T follicular helper cell (primary cell): ENCODE results near the gene MRPL3.
A peak's percentile ranks its signal among the peaks of the same experiment; 100 is the strongest.

Experiments used
- DNase-seq: peaks from one replicate; pipeline ENCODE4 v3.0.0-alpha.2; 2020; ENCODE audit warnings: low read depth
- total RNA-seq, 2 experiments: gene quantifications; one replicate each; lab custom pipeline; 2026; lab: John Stamatoyannopoulos, UW

MRPL3 gene
- 79.0 to 297 reads per million in 2 experiments for total RNA-seq

- peak; percentile 66 for DNase-seq
Measured at GRCh38 chr3:131502530-131503319, at the start of gene MRPL3. MRPL3 (minus strand) TSS chr3:131502971; CDS start chr3:131502821, 150 bp downstream.

- no peak for DNase-seq
Measured at GRCh38 chr3:131551761-131552160, 49.0 kb upstream of the MRPL3 start.

GRCh38 chr3:131550562-131551465, 48.0 kb upstream of the MRPL3 start:
- no peak for DNase-seq

- no peak for DNase-seq
Measured at GRCh38 chr3:131549340-131549739, 46.6 kb upstream of the MRPL3 start.

GRCh38 chr3:131547585-131547984, 44.8 kb upstream of the MRPL3 start:
- DNase-seq = no peak

- no peak for DNase-seq
Measured at GRCh38 chr3:131546441-131546840, 43.7 kb upstream of the MRPL3 start.

- no peak for DNase-seq
Measured at GRCh38 chr3:131544557-131544956, 41.8 kb upstream of the MRPL3 start.

GRCh38 chr3:131543714-131544113, 40.9 kb upstream of the MRPL3 start:
- DNase-seq = no peak

GRCh38 chr3:131541288-131541687, 38.5 kb upstream of the MRPL3 start:
- DNase-seq = no peak

GRCh38 chr3:131540821-131541220, 38.0 kb upstream of the MRPL3 start:
- no peak for DNase-seq

GRCh38 chr3:131540143-131540542, 37.4 kb upstream of the MRPL3 start:
- no peak for DNase-seq

GRCh38 chr3:131538968-131539367, 36.2 kb upstream of the MRPL3 start:
- no peak for DNase-seq

GRCh38 chr3:131537531-131537930, 34.8 kb upstream of the MRPL3 start:
- no peak for DNase-seq

- DNase-seq = no peak
Measured at GRCh38 chr3:131535596-131535995, 32.8 kb upstream of the MRPL3 start.

GRCh38 chr3:131535131-131535530, 32.4 kb upstream of the MRPL3 start:
- no peak for DNase-seq

- no peak for DNase-seq
Measured at GRCh38 chr3:131532645-131533044, 29.9 kb upstream of the MRPL3 start.

- no peak for DNase-seq
Measured at GRCh38 chr3:131530843-131531242, 28.1 kb upstream of the MRPL3 start.

- no peak for DNase-seq
Measured at GRCh38 chr3:131530388-131530787, 27.6 kb upstream of the MRPL3 start.

GRCh38 chr3:131526801-131527347, 24.1 kb upstream of the MRPL3 start:
- DNase-seq = no peak

GRCh38 chr3:131518680-131519079, 15.9 kb upstream of the MRPL3 start:
- DNase-seq = no peak

GRCh38 chr3:131505421-131505820, 2.6 kb upstream of the MRPL3 start:
- DNase-seq = no peak

- DNase-seq = no peak
Measured at GRCh38 chr3:131503320-131503635, 507 bp upstream of the MRPL3 start.

- no peak for DNase-seq
Measured at GRCh38 chr3:131501949-131502348, 822 bp downstream of the MRPL3 start.
